DMS53 treated with DMSO at 0.1 percent for 48 hours (cell line): ENCODE results near the gene SIPA1L3.

Experiments
- DNase-seq: peaks from one replicate; lab custom pipeline; 2025; ENCODE audit not compliant: unreplicated experiment; lab: John Stamatoyannopoulos, UW

SIPA1L3 gene

GRCh38 chr19:37972803-37973202 is 65.8 kb downstream of the SIPA1L3 start:
- no peak for DNase-seq

- no peak for DNase-seq
Measured at GRCh38 chr19:37973666-37974065, 66.7 kb downstream of the SIPA1L3 start.

DNA sequence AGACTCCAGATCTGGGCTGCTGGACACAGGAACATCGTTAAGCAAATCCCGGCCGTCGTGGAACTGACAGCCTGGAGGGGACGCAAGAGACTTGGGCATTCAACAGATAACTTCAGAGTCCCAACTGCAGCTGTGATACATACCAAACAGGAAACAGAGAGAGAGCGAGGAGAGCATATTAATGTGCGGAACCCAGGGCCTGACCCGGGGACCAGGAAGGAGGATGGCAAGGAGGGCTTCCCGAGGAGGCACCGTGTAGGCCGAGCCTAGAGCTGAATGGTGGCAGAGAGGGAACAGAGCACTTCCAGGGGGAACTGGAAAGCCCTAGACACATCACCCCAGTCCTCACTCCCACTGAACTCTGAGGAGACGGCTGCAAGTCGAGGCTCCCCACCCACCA is 68.1 kb downstream of the SIPA1L3 start:
- DNase-seq: no peak

DNA sequence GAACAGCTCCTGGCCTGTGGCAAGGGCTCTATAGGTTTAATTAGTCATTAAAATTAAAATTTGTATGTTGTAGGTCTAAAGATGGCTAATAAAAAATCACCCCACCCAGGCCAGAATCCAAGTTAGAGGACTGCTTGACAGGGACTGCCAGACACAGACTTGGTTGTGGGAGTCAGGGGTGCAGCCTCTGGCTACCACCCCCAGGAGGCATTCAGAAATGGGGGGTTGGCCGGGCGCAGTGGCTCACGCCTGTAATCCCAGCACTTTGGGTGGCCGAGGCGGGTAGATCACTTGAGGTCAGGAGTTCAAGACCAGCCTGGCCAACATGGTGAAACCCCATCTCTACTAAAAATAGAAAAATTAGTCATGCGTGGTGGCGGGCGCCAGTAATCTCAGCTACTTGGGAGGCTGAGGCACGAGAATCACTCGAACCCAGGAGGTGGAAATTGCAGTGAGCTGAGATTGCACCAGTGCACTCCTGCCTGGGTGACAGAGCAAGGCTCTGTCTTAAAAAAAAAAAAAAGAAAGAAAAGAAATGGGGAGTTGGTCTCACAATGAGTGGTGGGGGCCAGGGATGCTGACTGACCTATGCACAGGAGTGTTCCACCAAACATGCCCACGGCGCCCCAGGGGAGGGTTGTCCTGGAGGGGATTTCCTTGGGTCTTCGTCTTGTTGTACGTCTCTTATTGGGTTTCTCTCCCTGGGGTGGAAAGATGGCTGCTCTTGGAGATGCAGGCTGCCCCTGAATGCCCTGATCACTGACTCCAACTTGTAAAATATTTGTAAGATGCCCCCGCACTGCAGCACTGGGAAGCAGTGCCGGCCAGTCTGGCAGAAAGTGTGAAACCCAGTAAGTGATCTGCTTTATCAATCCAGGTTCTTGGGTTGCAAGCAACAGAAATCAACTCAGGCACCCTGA is 68.8 kb downstream of the SIPA1L3 start:
- no peak for DNase-seq

DNA sequence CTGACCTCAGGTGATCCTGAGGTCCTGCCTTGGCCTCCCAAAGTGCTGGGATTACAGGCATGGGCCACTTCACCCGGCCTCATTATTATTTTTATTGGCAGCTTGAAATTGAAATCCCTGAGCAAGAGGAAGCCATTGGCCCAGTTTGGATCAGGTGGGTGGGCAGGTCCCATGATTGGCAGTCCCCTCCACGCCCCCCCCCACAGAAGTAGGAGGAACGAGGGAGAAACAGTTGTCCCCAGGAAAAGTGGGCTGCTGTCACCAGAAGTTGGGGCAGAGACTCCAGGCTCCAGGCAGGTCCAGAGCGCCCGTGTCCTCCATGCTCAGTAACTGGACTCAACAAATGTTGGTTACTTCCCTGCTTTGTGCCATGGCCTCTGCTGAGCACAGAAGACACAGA is 70.4 kb downstream of the SIPA1L3 start:
- DNase-seq: no peak

GRCh38 chr19:37977992-37978391 is 71.0 kb downstream of the SIPA1L3 start:
- DNase-seq: no peak

DNA sequence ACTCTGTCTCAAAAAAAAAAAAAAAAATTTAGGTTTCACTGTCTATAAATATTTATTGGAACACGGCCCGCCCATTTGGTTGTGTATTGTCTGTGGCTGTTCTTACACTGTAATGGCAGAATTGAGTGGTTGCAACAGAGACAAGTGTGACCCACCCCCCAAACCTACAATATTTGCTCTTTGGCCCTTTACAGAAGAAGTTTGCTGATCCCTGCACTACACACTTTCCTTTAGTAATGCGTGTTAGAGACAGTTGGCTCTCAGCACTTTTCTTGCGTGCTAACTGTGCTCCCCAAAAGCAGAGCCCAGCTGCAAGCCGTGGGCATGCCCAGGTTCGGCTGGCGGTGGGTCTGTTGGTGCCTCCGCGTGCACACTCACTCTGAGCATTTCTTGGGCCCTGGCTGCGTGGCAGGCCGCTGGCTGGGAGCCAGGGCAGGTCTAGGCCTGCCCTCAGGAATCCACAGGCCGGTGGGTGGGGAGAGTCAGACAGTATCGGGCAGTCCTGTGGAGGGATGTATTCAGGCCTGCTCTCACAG is 72.6 kb downstream of the SIPA1L3 start:
- DNase-seq: no peak

- no peak for DNase-seq
Measured at GRCh38 chr19:37980419-37981170, 73.6 kb downstream of the SIPA1L3 start.

- DNase-seq: peak; percentile 6
Measured at GRCh38 chr19:37981785-37982475, 74.9 kb downstream of the SIPA1L3 start.

GRCh38 chr19:37982655-37983054 is 75.6 kb downstream of the SIPA1L3 start:
- DNase-seq: no peak

DNA sequence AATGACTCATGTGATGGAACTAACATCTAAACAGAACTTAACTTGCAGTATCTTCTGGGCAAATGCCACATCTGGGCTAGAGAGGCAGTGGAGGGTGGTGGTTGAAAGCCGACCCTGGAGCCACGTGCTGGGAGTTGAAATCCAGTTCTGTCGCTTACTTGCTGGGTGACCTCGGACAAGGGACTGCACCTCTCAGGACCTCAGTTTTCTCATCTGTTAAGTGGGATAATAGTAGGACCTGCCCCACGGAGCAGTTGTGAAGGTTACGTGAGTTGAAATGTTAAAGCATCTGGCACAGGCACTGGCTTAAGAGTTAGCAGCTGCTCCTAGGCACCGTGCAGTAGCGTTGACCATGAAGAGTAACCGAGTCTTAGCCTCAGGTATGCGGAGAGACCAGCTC is 76.1 kb downstream of the SIPA1L3 start:
- no peak for DNase-seq

DNA sequence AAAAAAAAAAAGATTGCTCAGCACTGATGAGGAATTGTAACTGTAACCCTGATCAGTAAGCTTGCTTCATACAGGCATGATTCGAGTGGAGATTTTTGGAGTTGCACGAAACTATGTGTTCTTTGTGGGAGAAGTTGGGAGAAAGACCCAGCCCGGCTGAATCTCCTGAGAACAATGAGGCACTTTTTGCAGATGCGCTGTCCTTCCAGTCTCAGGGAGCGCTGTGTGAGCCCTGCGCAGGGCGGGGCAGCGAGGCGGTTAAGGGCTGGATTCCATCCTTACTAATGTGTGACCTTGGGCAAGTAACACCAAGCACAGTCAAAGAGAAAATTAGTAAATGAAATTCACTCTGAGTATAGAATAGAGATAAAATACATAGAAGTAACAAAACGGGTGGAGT is 76.9 kb downstream of the SIPA1L3 start:
- no peak for DNase-seq

- DNase-seq: no peak
Measured at GRCh38 chr19:37986048-37986750, 79.2 kb downstream of the SIPA1L3 start.

GRCh38 chr19:37987356-37988332 is 80.6 kb downstream of the SIPA1L3 start:
- DNase-seq: no peak

DNA sequence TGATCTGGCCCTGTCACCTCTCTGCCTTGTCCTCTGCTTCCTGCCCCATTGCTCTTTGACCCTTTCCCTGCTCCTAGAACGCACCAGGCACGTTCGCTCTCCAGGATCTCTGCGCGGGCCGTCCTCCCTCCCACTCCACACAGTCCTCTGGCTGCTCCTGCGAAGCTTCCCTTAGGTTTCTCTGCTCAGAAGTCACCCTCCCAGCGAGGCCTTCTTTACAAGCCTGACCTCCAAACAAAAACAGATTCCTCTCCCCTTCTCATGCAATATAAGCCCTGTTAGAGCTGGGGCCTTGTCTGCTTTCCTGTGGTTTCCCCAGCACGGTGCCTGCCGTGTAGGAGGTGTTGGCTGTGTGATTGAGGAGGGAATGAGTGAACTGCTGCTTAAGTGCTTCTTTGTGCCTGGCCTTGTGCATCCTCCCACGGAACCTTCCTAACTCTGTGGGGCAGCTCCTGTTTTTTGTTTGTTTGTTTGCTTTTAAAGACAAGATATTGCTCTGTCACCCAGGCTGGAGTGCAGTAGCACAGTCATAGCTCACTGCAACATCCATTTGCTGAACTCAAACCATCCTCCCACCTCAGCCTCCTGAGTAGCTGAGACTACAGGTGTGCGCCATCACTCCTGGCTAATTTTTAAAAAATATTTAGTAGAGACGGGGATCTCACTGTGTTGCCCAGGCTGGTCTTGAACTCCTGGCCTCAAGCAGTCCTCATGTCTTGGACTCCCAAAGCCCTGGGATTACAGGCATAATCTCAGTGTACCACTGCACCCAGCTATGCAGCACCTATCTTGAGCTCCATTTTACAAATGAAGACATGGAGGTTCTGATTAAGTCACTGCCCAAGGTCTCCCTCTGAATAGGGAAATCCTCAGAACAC is 82.0 kb downstream of the SIPA1L3 start:
- DNase-seq: no peak

DNA sequence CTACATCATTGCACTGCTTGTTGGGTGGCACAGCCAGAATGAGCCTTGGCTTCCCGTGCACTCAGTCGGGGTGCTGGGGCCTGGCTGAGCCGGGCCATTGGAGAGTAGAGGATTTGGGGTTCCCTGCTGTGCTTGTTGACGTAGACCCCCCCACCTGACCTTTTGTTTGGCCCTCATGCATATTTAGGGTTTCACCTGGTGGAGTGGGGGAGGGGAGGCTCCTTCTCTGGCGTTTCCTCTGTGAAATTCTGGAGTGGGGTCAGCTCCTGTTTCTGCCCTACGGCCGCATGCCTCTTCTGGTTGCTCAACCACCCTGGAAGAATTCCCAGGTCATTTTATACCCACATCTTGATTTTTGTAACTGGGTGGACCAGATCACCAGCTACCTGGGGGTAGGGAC is 82.8 kb downstream of the SIPA1L3 start:
- DNase-seq: no peak

GRCh38 chr19:37990362-37990761 is 83.4 kb downstream of the SIPA1L3 start:
- DNase-seq: no peak

DNA sequence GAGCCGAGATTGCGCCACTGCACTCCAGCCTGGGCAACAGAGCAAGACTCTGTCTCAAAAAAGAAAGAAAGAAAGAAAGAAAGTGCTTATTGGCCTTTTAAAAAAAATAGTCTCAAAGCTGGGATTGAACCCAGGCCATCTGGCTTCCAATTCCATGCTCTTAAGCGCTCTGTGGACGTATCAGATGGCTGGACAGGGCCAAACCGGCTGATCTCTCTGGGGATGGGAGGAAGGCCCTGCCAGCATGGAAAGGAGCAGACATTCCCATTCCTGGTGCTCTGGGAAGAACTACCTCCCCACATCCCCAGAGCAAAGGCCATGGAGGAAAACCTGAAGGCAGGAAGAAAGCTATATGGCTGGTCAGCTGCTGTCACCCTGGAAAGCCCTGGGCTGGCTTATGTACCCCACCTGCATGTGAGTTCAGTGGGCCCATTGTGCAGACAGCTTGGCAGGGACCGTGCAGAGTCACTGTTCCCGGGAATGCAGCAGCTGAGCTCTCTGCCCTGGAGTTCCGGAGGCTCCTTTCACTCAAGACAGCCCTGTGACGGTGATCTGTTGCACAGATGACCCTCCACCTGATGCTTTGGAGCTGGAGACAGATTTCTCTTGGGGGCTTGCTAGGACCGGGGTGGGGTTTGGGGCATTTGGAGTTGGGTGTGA is 84.3 kb downstream of the SIPA1L3 start:
- DNase-seq: no peak
